Measurements from ENCODE around the gene TBXAS1. TPM values are rescaled to one million over a fixed set of nuclear protein-coding genes. Genes with fewer than 3 reads are reported as not detected.
"Not testable (repeated sequence)": the region's sequence is repeated elsewhere in the genome, so short reads cannot be mapped to it uniquely, and the experiment has no call there.

Gene TBXAS1
- total and polyA plus RNA-seq, 2 donors (not counting 3 experiments of a cell fraction or from before 2014, with no cell fraction given), result 2.1 to 4.3 TPM

- TF ChIP-seq MAX (IDR thresholded peaks at IDR 0.05; ENCODE audit: insufficient read depth, insufficient read length) (no peak), EZH2 (IDR thresholded peaks at IDR 0.05; ENCODE audit: borderline replicate concordance, low read depth, low read length, severe bottlenecking) (no peak), GATA2 (IDR thresholded peaks at IDR 0.05; ENCODE audit: insufficient read depth, insufficient read length, low read depth, low read length) (no peak), CTCF (IDR thresholded peaks at IDR 0.05; ENCODE audit: extremely low read depth in 1 of 2, insufficient read depth in 1 of 2, low read depth in 1 of 2, low read length in 2 of 2) (no peak)
- no peaks in the 10 kb centered on the region for H3K9me3 ChIP-seq (replicated peaks; ENCODE audit: control insufficient read depth, insufficient read depth, low read length)
- intact Hi-C loops (cut with micrococcal nuclease), result no loop called here
- CTCF ChIA-PET, result no interaction called here
- FAIRE-seq, result no peak
- no peak overlapping the region for H3K9ac ChIP-seq (replicated peaks; ENCODE audit: extremely low read depth, insufficient read depth, low read length)
- no peaks in the 10 kb centered on the region for H4K20me1 ChIP-seq (replicated peaks; ENCODE audit: control insufficient read depth, extremely low read depth, insufficient read depth, low read length)
- H3K79me2 ChIP-seq (ENCODE audit: control insufficient read depth, insufficient read depth, low read length), result no peaks in the 10 kb centered on the region
- POLR2A ChIA-PET, result no interaction called here
- DNase-seq (ENCODE audit: low read depth, low spot score), result no peak
- H3K27ac ChIP-seq (ENCODE audit: insufficient read depth, low read depth, low read length), result no peak overlapping the region
- H3K9me1 ChIP-seq (replicated peaks; ENCODE audit: control insufficient read depth, extremely low read depth, insufficient read depth, low read length), result no peaks in the 10 kb centered on the region
- no peaks in the 10 kb centered on the region for H3K36me3 ChIP-seq (ENCODE audit: control insufficient read depth in 2 of 2, extremely low read depth in 1 of 2, insufficient read depth in 2 of 2, low read length in 2 of 2)
- BruUV-seq (replicated peaks), result no TSS peak
- no peak overlapping the region for H3K4me3 ChIP-seq (replicated peaks in 1 of 3; ENCODE audit: insufficient read depth in 1 of 3, low read depth in 1 of 3, low read length in 3 of 3)
- dilution Hi-C loops (cut with MboI; ENCODE audit: extremely low pct_ligation_motif_present, low sequenced_read_pairs), result no loop called here
- H3K27me3 ChIP-seq (ENCODE audit: control insufficient read depth in 2 of 2, insufficient read depth in 2 of 2, low read length in 2 of 2), result no peaks in the 10 kb centered on the region
- no peak overlapping the region for H2AFZ ChIP-seq (ENCODE audit: low read depth, low read length)
- no peak overlapping the region for H3K4me2 ChIP-seq (ENCODE audit: insufficient read depth, low read length)
- H3K4me1 ChIP-seq (ENCODE audit: control insufficient read depth, extremely low read depth, insufficient read depth, low read length), result peaks cover 12% of the 10 kb centered on the region
These were observed 1.9 kb downstream of the TBXAS1 start for GRCh38 chr7:139830782-139831501.

GRCh38 chr7:139835848-139836247 is 6.8 kb downstream of the TBXAS1 start:
- H3K9me1 ChIP-seq (replicated peaks; ENCODE audit: control insufficient read depth, extremely low read depth, insufficient read depth, low read length); H3K9me3 ChIP-seq (replicated peaks; ENCODE audit: control insufficient read depth, insufficient read depth, low read length); H3K36me3 ChIP-seq (ENCODE audit: control insufficient read depth in 2 of 2, extremely low read depth in 1 of 2, insufficient read depth in 2 of 2, low read length in 2 of 2); POLR2A ChIA-PET; H3K9ac ChIP-seq (replicated peaks; ENCODE audit: extremely low read depth, insufficient read depth, low read length); H3K4me2 ChIP-seq (ENCODE audit: insufficient read depth, low read length); CTCF ChIA-PET; FAIRE-seq; H3K4me1 ChIP-seq (ENCODE audit: control insufficient read depth, extremely low read depth, insufficient read depth, low read length); dilution Hi-C loops (cut with MboI; ENCODE audit: extremely low pct_ligation_motif_present, low sequenced_read_pairs); BruUV-seq (replicated peaks); H3K4me3 ChIP-seq (replicated peaks in 1 of 3; ENCODE audit: insufficient read depth in 1 of 3, low read depth in 1 of 3, low read length in 3 of 3); DNase-seq (ENCODE audit: low read depth, low spot score); H3K27me3 ChIP-seq (ENCODE audit: control insufficient read depth in 2 of 2, insufficient read depth in 2 of 2, low read length in 2 of 2); H3K27ac ChIP-seq (ENCODE audit: insufficient read depth, low read depth, low read length); H2AFZ ChIP-seq (ENCODE audit: low read depth, low read length); H4K20me1 ChIP-seq (replicated peaks; ENCODE audit: control insufficient read depth, extremely low read depth, insufficient read depth, low read length); intact Hi-C loops (cut with micrococcal nuclease); H3K79me2 ChIP-seq (ENCODE audit: control insufficient read depth, insufficient read depth, low read length): not testable (repeated sequence)

- FAIRE-seq; dilution Hi-C loops (cut with MboI; ENCODE audit: extremely low pct_ligation_motif_present, low sequenced_read_pairs): not testable (repeated sequence)
These were observed 8.2 kb downstream of the TBXAS1 start for GRCh38 chr7:139837291-139837690.

More at GRCh38 chr7:139837291-139837690, 8.2 kb downstream of the TBXAS1 start:
- H3K9me3 ChIP-seq (replicated peaks; ENCODE audit: control insufficient read depth, insufficient read depth, low read length); H3K4me1 ChIP-seq (ENCODE audit: control insufficient read depth, extremely low read depth, insufficient read depth, low read length); H3K27me3 ChIP-seq (ENCODE audit: control insufficient read depth in 2 of 2, insufficient read depth in 2 of 2, low read length in 2 of 2); H4K20me1 ChIP-seq (replicated peaks; ENCODE audit: control insufficient read depth, extremely low read depth, insufficient read depth, low read length); H3K4me3 ChIP-seq (replicated peaks in 1 of 3; ENCODE audit: insufficient read depth in 1 of 3, low read depth in 1 of 3, low read length in 3 of 3); BruUV-seq (replicated peaks); H3K9me1 ChIP-seq (replicated peaks; ENCODE audit: control insufficient read depth, extremely low read depth, insufficient read depth, low read length); H3K79me2 ChIP-seq (ENCODE audit: control insufficient read depth, insufficient read depth, low read length); intact Hi-C loops (cut with micrococcal nuclease); H2AFZ ChIP-seq (ENCODE audit: low read depth, low read length); H3K9ac ChIP-seq (replicated peaks; ENCODE audit: extremely low read depth, insufficient read depth, low read length); H3K36me3 ChIP-seq (ENCODE audit: control insufficient read depth in 2 of 2, extremely low read depth in 1 of 2, insufficient read depth in 2 of 2, low read length in 2 of 2); H3K4me2 ChIP-seq (ENCODE audit: insufficient read depth, low read length); POLR2A ChIA-PET; H3K27ac ChIP-seq (ENCODE audit: insufficient read depth, low read depth, low read length); CTCF ChIA-PET; DNase-seq (ENCODE audit: low read depth, low spot score): not testable (repeated sequence)
